ENCODE data around the gene IDH3G.

DNA sequence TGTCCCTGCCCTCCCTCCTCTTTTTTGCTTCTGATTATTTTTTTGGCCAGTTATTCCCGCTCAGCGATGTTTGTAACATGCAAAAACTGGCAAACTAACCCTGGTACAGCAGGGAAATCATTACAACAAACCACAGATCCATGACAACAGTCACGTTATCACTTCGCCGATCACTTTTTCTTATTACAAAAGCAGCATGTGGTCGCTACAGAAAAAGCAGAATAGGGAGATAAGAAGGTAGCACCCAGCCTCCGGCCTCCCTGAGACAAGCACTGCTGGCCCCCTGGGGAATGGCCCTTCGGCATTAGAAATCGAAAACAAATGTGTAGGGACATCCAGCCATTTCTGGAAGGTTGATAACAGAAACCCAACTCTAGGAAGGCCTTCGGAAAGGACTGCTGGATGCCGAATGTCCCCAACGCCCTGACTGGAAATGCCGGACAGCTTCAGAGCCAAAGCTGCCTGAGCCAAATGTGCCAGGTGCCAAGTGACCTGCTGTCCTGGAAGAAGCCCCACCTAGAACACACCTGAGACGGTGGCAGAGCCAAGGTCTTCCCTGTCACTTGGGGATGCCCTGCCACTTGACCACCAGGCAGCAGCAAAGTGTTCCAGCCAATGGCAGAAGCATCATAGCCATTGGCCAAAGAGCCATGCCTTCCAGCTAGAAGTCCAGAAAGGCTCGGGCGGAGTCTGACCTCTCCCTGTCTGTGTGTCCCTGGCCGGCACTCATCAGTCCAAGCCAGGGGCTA is 2.9 kb downstream of the IDH3G start:
- no peak for TF ChIP-seq CTCF (optimal IDR thresholded peaks at IDR 0.05 in 1 of 3, IDR thresholded peaks at IDR 0.05 in 1 of 3, conservative IDR thresholded peaks at IDR 0.05 in 1 of 3; ENCODE audit: extremely low read depth in 1 of 3, insufficient read depth in 2 of 3, low read length in 3 of 3)
- TF ChIP-seq EZH2 (IDR thresholded peaks at IDR 0.05; ENCODE audit: low read length), result no peak
